Heart right ventricle (tissue), 16 donors: Measurements from ENCODE around the gene COL6A2. TPM values are rescaled to one million over a fixed set of nuclear protein-coding genes. Genes with fewer than 3 reads are reported as not detected.

Source experiments
- ATAC-seq, 8 donors: fragments of 200-7000 bp; cut with Tn5 transposase; one replicate each; pipeline ENCODE4 v1.9.1; 2020; ENCODE audit warnings: mild to moderate bottlenecking in 8 of 8, moderate library complexity in 8 of 8, moderate number of reproducible peaks in 1 of 8
- DNase-seq, 2 donors: peaks; one replicate each; pipeline ENCODE4 v3.0.0-alpha.2; 2020
- H3K27ac ChIP-seq, 10 donors: fragments of 200-600 bp; sonication (generic) in 2 of 10; one replicate each; pipeline versions ENCODE4 v1.5.0 to v1.8.0; 2020 to 2022; ENCODE audit warnings: mild to moderate bottlenecking in 3 of 10
- H3K27me3 ChIP-seq, 7 donors: fragments of 200-600 bp; one replicate each; pipeline ENCODE4 v1.8.0; 2021 to 2022; ENCODE audit warnings: mild to moderate bottlenecking in 2 of 7
- H3K36me3 ChIP-seq, 9 donors: fragments of 200-600 bp; sonication (generic) in 1 of 9; one replicate each; pipeline versions ENCODE4 v1.5.0 to v1.8.0; 2020 to 2022; ENCODE audit warnings: mild to moderate bottlenecking in 2 of 9
- H3K4me1 ChIP-seq, 9 donors: fragments of 200-600 bp; sonication (generic) in 1 of 9; one replicate each; pipeline versions ENCODE4 v1.5.0 to v1.8.0; 2020 to 2022; ENCODE audit warnings: mild to moderate bottlenecking in 4 of 9
- H3K4me3 ChIP-seq, 10 donors: fragments of 200-600 bp; sonication (generic) in 2 of 10; one replicate each; pipeline versions ENCODE4 v1.5.0 to v1.8.0; 2020 to 2022; ENCODE audit warnings: mild to moderate bottlenecking in 7 of 10, moderate library complexity in 2 of 10
- H3K9me3 ChIP-seq, 11 donors: fragments of 200-600 bp in 10 of 11; sonication (generic) in 2 of 11; one replicate each; pipeline versions ENCODE4 v1.5.0 to v1.8.0; 2013 to 2022; ENCODE audit warnings: mild to moderate bottlenecking in 2 of 11, control low read depth in 1 of 11, moderate library complexity in 1 of 11
- WGBS, 2 donors: extraction: QIAGEN DNeasy Blood & Tissue Kit; methylation state at CpG; one replicate each; pipeline ENCODE4 v1.1.7; 2013; ENCODE audit warnings: inconsistent platforms in 1 of 2; 5-methylcytosine and 5-hydroxymethylcytosine counted together
- intact Hi-C, 10 donors: fragments of 100-400 bp; cut with DNase I; formaldehyde crosslinking; loops; one replicate each; pipeline versions ENCODE4 v1.11.1 to v1.14.2; 2022
- polyA plus RNA-seq, 2 donors: library from polyadenylated mRNA; stranded (reverse); fragments of 200-250 nt; gene quantifications; one replicate each; pipeline ENCODE4 v1.2.3, GENCODE V29; 2013
- total RNA-seq, 10 donors: library from RNA; stranded (reverse); fragmentation: NEBNext Ultra II Directional in 3 of 10; extraction: Animal tissue kit (Norgen Biotek cat#: 25700) in 3 of 10; gene quantifications; one replicate each; pipeline versions ENCODE4 v1.2.1 to v1.2.4, GENCODE V29; 2021 to 2023
- TF ChIP-seq, protein P1 (sequence below), 9 donors: fragments of 200-600 bp; sonication (generic) in 2 of 9; IDR thresholded peaks; one replicate each; pipeline versions ENCODE4 v1.5.0 to v1.8.0; 2021 to 2022; ENCODE audit warnings: antibody characterized with exemption in 9 of 9, mild to moderate bottlenecking in 5 of 9, moderate library complexity in 1 of 9
- donor health status: Arrhythmogenic right ventricular cardiomyopathy.
- donor health status: ischemic (EF 13 %, LVEDD 7.1; RV severe dilation, severe dysfunction).
- donor health status: healthy with polysubstance abuse.
- donor health status: DM: no; HTN: yes; CAD: no.
- donor health status: DM: no; HTN: no; CAD: no.
- donor health status: ischemic (EF 25% LVEDD 6.9; RV normal size, moderate dysfunction).
- donor health status: ischemic (EF 25% LVEDD 5.7; RV mildly dilated, moderate dysfunction).
- donor health status: healthy.
- donor health status: DM: yes; HTN: yes; CAD: no.
- donor health status: Ischemic cardiomyopathy.
- donor health status: ischemic (EF 35%, LVEDD 5.7; RV mildly dilated, moderate dysfunction).
- donor health status: nonischemic (EF 11% LVEDD 7.7; RV severe dilation, severe dysfunction).
- donor health status: DM: yes; HTN: yes; CAD: no.
- donor health status: PGD.
- donor health status: ischemic (EF 29% LVEDD 5.4; RV normal size, mild dysfunction).
- donor health status: nonischemic (EF 23%, LVEDD 6.1; RV moderate dilation, normal function).

Gene COL6A2
- total and polyA plus RNA-seq, 12 donors = 76.6 to 370 (median 162) TPM

- Histone ChIP-seq H3K36me3 (peaks cover 0 to 4% (median 0%) of the 10 kb centered on the region in 9 donors), H3K9me3 (no peaks in the 10 kb centered on the region), H3K4me3 (no peak overlapping the region), H3K27ac (peak overlapping the region in 6 of 10 donors; percentile 4 to 58 (median 22)), H3K27me3 (peaks cover 0 to 40% (median 0%) of the 10 kb centered on the region in 7 donors), H3K4me1 (peaks cover 4 to 53% (median 17%) of the 10 kb centered on the region in 9 donors)
- intact Hi-C loops = loop anchor here in 3 of 10 donors (5.0 to 10.0 kb wide), 3 partner anchors 51 to 124 kb away; no protein-coding TSS in a partner anchor
- TF ChIP-seq, protein P1, sequence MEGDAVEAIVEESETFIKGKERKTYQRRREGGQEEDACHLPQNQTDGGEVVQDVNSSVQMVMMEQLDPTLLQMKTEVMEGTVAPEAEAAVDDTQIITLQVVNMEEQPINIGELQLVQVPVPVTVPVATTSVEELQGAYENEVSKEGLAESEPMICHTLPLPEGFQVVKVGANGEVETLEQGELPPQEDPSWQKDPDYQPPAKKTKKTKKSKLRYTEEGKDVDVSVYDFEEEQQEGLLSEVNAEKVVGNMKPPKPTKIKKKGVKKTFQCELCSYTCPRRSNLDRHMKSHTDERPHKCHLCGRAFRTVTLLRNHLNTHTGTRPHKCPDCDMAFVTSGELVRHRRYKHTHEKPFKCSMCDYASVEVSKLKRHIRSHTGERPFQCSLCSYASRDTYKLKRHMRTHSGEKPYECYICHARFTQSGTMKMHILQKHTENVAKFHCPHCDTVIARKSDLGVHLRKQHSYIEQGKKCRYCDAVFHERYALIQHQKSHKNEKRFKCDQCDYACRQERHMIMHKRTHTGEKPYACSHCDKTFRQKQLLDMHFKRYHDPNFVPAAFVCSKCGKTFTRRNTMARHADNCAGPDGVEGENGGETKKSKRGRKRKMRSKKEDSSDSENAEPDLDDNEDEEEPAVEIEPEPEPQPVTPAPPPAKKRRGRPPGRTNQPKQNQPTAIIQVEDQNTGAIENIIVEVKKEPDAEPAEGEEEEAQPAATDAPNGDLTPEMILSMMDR (IDR thresholded peaks at IDR 0.05) = no peak
- no peak for ATAC-seq
- no peak for DNase-seq
- 93 to 94% methylated on average over 12 of the region's 12 CpGs for WGBS, 2 donors
Measured at GRCh38 chr21:46095814-46096595, 1.9 kb upstream of the COL6A2 start.

DNA sequence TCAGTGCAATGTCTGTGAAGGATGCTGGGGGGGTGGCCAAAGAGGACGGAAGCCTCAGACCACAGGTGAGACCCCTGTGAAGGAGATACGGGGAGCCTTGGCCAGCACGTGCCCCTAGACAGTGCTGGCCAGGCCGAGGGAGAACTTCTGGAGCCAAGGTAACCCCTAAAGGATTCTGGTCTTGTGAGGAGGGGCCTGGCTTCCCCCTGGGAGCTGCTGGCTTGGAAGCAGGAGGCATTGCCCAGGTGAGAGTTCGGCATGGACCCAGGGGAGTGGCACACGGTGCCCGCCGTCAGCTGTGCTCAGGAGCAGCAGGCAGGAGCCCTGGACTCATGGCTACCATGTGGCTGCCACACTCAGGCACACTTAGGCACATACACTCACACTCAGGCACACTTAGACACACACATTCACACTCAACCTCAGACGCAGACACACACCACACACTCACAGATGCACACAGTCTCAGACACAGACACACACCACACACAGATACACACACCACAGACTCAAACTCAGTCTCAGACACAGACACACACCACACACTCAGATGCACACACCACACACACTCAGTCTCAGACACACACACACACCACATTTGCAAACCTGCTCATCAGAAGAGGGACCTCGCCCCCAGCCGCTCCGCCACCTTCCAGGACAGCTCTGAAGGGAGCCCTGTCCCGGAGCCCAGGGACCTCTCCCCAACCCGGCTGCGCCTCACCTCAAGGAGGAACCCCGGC, 1.1 kb upstream of the COL6A2 start:
- intact Hi-C loops = loop anchor here in 4 of 10 donors (1.0 to 10.0 kb wide), 4 partner anchors 31 to 124 kb away; no protein-coding TSS in a partner anchor
- TF ChIP-seq, protein P1 (IDR thresholded peaks at IDR 0.05) = no peak
- H3K9me3 ChIP-seq = peaks cover 0 to 6% (median 0%) of the 10 kb centered on the region in 11 donors
- peak overlapping the region; percentile 64 to 90 (median 82) for H3K4me3 ChIP-seq
- ATAC-seq (no peak), DNase-seq (peak in 1 of 2 donors; percentile 17)
- peaks cover 0 to 45% (median 0%) of the 10 kb centered on the region in 7 donors for H3K27me3 ChIP-seq
- WGBS, 2 donors = 83 to 90% methylated on average over 16 of the region's 16 CpGs
- H3K27ac ChIP-seq = peak overlapping the region; percentile 79 to 97 (median 93)
- peaks cover 0 to 10% (median 0%) of the 10 kb centered on the region in 9 donors for H3K36me3 ChIP-seq
- peaks cover 4 to 54% (median 16%) of the 10 kb centered on the region in 9 donors for H3K4me1 ChIP-seq

DNA sequence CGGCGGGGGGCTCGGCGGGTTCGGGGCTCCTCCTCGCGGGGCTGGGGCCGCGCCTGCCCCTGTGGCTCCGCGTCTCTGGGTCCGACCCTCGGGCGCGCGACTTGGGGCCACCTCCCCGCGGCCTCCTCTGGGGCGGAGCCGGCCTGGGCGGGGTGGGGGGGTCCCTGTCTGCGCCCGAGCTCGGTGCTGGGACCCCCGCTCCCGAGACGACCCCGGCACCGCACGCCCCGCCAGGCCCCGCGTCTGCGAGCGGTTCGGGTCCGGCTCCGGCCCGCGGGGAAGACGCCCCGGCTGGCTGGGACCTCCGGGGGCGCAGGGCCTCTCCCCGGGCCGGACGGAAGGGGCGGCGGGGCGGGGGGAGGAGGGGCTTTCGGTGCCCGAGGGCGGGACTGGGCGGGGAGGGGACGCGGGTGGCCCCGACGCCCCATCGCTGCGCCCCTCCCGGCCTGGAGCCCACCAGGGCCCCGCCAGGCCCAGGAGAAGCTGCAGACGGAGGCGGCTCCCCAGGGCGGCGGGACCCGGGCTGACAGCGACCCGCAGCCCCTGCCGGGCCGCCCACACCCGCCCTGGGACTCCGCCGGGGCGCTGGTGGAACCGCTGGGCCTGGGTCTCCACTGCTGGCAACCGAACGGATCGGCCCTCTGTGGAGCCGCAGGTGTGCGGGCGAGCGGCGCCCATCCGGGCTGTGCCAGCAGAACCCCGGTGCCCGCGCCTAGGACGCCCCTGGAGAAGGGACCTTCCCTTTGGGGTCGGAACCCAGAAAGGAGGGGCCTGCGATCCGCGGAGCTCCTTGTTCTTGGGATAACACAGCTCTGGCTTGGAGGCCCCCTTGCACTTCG, 610 bp downstream of the COL6A2 start:
- TF ChIP-seq, protein P1 (IDR thresholded peaks at IDR 0.05) = no peak
- H3K27me3 ChIP-seq = peaks cover 0 to 55% (median 0%) of the 10 kb centered on the region in 7 donors
- peaks cover 0 to 43% (median 11%) of the 10 kb centered on the region in 9 donors for H3K4me1 ChIP-seq
- peaks cover 0 to 14% (median 0%) of the 10 kb centered on the region in 9 donors for H3K36me3 ChIP-seq
- peak overlapping the region; percentile 79 to 97 (median 93) for H3K27ac ChIP-seq
- WGBS, 2 donors = 1 to 2% methylated on average over 59 to 94 of the region's 94 CpGs
- intact Hi-C loops = loop anchor here in 9 of 10 donors (2.0 to 10.0 kb wide), 5 partner anchors 54 to 128 kb away; no protein-coding TSS in a partner anchor
- DNase-seq = peak; percentile 33 to 52
- peak; percentile 8 to 74 (median 44) for ATAC-seq
- peak overlapping the region; percentile 64 to 90 (median 82) for H3K4me3 ChIP-seq
- H3K9me3 ChIP-seq = peaks cover 0 to 23% (median 11%) of the 10 kb centered on the region in 11 donors
